HG02852 (cell line): ENCODE data around the gene PPP1R13B.
"Not testable (repeated sequence)": the region's sequence is repeated elsewhere in the genome, so short reads cannot be mapped to it uniquely, and the experiment has no call there.

ENCODE experiments used
- ATAC-seq: cut with Tn5 transposase; IDR thresholded peaks from one replicate; pipeline ENCODE4 v1.9.1; 2021; ENCODE audit warnings: mild to moderate bottlenecking, moderate library complexity; ENCODE audit not compliant: unreplicated experiment

The PPP1R13B gene

DNA sequence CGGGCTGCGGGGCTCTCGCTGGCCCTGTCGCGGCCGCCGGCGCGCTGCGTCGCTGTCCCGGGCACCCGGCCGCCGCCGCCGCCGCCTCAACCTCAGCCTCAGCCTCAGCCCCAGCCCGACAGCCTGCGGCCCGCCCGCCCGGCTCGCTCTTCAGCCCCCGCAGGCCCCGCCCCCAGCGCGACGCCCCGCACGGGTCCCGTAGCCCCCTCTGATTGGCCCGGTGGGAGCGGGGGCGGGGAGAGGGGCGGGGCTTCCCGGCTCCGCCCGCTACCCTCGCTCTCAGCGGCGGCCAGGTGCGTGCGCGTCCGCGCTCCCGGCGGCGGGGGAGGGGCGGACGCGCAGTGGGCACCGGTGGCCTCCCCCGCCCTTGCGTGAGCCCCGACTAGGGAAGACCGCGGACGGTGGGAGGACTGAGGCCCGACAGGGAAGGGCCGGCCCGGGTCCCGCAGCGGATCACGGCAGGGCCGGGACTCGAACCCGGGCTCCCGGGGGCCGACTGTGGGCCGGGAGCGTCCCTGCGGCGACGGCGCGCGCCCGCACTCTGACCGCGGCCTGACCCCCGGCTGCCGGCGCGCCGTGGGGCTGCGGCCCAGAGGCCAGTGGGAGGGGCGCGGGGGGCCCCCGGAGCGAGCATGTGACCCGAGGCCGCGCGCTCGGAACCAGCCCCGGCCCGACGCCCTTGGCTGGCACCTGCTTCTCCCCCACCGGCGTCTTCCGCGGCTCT is at the start of gene PPP1R13B:
PPP1R13B (minus strand) TSS at position 125 of the 724 bp plus-strand sequence. CDS start 268 bp downstream, outside the sequence.
- peak; percentile 87 for ATAC-seq

DNA sequence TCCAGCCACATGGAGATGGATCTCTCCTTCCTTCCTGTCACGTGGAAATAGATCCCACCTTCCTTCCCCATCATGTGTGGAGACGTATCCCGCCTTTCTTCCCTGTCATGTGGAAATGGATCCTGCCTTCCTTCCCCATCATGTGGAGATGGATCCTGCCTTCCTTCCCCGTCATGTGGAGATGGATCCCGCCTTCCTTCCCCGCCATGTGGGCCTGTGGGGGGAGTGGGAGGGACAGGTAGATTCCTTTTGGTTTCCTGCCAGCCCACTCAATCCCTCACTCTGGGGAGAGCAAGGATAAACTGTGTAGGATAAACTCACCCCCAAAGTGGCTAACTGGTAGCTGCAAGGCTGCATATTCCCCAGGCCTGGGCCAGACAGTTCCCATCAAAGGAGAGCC is 49.2 kb upstream of the PPP1R13B start:
- no peak for ATAC-seq

GRCh38 chr14:103894723-103895059 is 47.3 kb upstream of the PPP1R13B start:
- ATAC-seq: no peak

DNA sequence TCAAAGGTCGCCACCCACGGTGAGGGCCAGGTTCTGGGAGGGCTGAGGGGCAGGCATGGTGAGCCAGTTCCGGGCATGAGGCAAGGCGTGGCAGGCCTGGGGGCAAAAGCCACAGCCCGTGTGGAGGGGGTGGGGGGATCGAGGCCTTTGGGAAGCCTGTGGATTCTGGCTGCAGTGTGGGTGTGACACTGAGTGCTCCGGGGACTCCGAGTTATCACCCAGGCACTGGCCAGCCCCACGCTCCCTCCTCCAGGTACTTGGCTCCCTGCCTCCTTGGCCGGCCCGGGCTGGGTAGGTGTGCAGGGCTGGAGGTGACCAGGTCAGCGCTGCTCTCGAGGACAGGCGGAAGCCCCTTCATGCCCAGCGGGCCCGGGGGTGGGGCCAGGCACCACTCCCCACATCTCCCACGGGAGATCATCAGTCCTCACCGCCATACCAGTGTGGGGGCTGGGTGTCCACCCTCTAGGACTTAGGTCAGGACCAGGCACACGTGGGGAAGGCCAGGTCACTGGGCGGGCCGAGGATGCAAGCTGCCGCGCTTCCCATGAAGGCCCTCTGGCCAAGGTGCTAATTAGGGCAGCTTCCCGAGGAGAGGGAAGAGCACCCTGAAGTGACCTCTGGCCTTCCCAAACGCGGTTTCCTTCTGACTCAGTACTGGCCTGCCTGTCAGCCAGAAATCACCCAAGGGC is 46.8 kb upstream of the PPP1R13B start:
- no peak for ATAC-seq

DNA sequence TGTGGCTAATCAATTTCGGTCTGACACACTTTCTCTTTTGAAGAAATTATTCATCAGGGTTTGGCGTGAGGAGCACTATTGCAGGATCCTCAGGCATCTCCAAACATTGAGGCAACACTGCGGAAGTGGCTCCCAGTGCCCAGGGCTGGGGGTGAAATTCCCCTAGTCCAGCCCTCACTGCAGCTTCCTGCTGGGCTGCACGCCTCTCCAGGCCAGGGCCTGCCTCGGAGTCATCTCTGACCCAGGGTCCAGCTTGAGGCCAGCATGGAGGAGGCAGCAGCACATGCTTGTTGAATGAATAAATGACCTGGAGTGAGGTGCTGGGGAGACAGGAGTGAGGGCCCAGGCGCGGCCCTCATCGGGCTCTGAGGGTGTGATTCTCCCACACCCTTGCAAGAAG is 44.9 kb upstream of the PPP1R13B start:
- no peak for ATAC-seq

DNA sequence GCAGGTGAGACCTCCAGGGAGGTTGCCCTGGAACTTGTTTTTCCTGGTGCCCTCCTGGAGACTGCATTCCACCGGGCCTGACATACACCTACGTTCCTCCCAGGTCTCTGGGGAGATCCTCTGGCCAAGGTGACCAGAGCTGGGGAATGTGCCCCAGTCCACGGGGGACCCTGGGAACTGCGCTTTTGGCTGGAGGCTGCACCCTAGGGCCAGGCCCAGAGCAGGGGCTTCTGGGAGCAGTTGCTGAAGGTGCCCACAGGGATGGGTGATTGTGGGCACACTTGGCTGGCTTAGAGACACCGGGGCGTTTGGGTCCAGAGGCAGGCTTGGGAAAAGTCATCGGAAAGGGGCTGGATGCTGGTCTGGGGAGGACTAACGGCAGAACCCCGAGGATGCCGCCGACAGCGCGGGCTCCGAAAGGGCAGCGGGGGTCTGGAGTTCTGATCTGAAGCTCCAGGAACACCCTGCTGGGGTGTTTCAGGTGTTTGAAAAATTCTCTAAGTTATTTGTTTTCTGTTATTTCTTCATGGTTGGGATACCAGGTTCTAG is 44.4 kb upstream of the PPP1R13B start:
- no peak for ATAC-seq

GRCh38 chr14:103890821-103891666 is 43.7 kb upstream of the PPP1R13B start:
- no peak for ATAC-seq

- no peak for ATAC-seq
These were observed 42.6 kb upstream of the PPP1R13B start for GRCh38 chr14:103890052-103890371.

DNA sequence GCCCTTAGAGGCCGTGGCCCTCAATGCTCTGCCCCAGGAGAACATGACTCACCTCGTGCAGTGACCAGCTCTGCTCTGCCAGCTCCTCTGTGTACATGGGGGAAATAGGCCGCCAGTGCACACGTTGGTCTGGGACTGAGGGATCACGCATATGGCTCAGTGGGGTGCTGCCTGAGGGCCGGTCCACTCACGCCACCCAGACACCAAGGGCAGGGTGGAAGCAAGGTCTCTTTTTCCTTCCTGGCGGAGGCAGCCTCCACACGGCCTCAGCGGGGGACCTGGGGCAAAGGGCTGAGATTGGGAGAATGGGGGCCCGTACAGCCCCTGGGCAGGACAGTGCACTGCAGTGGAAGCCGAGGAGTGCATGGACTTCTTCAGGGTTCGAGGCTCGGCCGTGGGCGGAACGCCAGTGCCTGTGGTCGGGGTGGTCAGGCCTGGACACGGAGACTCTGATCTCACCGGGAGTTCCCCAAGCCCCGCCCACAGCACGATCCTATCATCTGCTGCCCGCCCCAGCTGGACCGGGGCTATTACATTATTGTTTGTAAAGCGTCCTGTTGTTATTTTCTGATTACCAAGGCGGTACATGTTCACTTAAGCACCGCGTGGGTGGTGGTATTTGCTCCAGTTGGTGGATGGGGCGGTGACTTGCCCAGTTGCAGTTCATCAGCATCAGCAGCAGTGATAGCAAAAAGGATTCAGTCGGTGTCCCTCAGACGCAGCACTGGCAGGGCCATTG is 42.1 kb upstream of the PPP1R13B start:
- no peak for ATAC-seq

GRCh38 chr14:103889002-103889312 is 41.6 kb upstream of the PPP1R13B start:
- not testable (repeated sequence) for ATAC-seq

DNA sequence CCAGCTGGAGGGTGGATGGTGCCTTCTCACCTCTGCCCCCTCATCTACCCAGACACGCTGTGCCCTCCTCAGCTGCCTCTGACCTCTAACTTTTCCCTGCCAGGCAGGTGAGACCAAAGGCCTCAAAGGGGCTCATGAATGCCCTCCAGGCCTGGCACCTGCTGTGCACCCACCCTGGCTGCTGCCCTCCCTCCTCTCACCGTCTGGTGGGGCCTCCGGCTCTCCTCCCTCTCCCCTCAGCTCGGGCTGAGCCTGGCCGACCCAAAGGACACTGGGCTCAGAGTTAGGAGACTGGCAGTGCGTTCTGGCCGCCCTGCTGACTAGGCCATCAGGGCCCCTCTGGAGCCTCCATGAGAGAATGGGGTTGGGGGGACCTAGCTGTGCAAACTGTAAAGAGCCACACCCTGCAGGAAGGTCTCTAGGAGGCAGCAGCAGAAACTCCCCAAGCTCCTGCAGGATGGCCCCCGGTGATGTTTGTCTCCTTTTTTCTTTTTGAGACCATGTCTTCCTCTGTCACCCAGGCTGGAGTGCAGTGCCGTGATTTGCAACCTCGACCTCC is 40.3 kb upstream of the PPP1R13B start:
- no peak for ATAC-seq

DNA sequence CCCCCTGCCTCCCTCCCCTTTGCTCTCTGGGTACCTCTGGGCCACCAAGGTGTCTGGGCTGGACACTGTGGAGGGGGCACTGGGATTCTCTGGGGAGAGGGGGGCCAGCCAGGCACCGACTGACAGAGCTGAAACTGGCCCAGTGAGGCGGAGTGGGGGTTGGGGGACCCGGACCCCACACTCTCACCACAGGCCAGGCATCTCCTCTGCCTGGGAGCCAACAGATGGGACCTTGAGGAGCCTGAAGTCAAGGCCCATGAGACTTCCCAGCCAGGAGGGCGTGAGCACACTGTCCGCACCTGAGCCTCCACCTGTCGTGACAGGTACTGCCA is 39.8 kb upstream of the PPP1R13B start:
- ATAC-seq: no peak

DNA sequence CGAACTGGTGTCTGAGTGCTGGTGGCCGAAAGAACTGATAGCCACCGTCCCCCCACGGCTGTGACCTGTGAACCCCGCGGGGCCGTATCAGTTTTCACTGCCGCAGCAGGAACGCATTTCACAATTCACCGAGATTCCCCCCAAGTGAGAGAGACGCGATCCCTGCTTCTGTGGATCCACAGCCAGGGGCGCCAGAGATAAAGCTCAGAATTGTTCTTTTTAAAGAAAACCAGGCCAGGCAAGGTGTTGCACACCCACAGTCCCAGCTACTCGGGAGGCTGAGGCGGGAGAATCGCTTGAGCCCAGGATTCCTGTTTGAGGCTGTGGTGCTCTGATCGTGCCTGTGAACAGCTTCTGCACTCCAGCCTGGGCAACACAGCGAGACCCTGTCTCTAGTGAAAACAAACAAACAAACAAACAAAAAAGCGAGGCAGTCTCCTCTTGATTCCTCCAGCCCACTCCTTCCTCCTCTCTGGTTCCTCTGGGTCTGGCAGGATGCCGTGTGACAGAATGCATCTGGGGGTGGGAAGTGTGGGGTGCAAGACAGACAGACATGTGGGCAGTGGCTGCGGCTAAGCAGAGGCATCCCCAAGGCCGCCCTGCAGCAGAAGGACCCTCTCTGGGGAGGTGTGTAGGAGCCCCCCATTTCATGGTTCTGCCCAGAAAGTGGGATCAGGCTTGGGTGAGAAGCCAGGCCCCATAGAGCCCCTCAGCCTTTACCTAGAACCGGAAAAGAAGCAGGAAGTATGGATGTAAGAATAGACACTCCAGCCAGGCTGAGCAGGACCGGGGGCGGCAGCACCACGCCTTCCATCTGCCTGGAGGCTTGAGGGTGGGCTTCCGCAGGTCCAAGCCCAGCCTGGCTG is 39.2 kb upstream of the PPP1R13B start:
- ATAC-seq: no peak

- no peak for ATAC-seq
These were observed 38.1 kb upstream of the PPP1R13B start for GRCh38 chr14:103885509-103885932.

- no peak for ATAC-seq
These were observed 37.5 kb upstream of the PPP1R13B start for GRCh38 chr14:103884854-103885253.

DNA sequence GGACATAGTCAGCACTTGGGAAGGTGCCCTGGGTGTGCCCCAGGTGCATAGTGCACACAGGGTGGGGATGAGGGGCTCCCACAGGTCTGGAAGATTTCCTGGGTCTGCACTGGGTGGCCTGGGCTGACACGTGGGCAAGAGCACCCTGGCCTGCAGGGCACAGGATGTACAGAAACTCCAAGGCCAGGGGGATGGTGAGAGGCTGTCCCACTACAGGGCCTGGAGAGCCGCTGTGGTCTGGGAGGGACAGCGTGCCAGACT is 35.8 kb upstream of the PPP1R13B start:
- ATAC-seq: no peak

GRCh38 chr14:103882503-103883262 is 35.3 kb upstream of the PPP1R13B start:
- no peak for ATAC-seq

DNA sequence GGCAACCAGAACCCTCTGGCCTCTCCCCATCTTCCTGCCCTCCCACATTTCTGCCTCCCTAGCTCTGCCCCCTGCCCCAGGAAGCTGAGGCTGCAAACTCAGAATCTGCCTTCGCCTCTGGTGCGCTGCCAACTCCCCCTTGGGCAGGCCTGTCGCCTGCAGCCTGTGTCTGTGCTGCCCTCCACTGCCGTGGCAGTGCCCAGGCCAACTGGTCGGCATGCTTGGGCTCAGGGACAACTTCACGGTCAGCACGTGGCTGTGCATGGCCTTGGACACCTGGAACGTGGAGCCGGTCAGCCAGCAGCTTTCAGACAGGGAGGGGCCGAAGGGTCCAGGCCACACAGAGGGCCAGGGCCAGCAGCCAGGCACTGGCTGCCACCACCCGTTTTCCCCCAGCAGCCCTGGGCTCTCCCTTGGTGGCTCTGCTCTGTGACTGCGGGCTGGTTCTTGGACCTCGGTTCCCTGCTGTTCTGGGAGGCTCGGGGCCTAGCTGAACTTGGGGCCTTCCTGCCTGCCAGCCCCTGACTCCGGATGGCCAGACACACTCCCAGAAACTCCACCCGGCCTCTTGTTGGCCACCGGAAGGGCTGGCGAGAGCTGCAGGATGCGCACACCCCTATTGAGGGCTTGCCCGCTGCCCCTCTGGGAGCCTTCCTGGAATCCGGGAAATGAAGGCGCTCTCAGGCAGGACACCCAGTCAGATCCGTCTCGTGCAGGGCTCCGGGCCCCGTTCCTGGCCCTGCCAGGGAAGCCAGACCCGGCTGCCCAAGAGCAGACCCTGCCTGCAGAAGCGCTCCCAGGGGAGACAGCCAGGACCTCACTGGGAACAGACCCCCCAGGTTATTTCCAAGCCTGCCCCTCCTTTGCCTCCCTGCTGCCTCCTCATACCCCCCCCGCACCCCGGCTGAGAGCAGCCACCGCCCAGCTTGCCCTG is 34.2 kb upstream of the PPP1R13B start:
- ATAC-seq: no peak
